ENCODE measurements around the gene KRT6A.
"Not testable (repeated sequence)": the region's sequence is repeated elsewhere in the genome, so short reads cannot be mapped to it uniquely, and the experiment has no call there.

KRT6A gene

DNA sequence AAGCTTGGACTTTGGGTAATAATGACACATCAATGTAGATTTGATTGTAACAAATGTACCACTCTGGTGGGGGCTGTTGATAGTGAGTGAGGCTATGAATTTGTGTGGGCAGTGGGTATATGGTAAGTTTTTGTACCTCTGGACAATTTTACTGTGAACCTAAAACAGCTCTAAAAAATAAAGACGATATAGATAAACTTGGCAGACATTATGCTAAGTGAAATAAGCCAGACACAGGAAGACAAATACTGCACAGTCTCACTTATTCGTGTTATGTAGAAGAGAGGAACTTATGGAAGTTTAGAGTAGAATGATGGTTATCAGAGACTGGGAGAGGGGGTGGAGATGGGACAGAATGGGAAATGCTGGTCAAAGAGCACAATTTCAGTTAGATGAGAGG lies 28.2 kb downstream of the KRT6A start:
- no peak for DNase-seq (ENCODE audit: low read depth in 2 of 2)

DNA sequence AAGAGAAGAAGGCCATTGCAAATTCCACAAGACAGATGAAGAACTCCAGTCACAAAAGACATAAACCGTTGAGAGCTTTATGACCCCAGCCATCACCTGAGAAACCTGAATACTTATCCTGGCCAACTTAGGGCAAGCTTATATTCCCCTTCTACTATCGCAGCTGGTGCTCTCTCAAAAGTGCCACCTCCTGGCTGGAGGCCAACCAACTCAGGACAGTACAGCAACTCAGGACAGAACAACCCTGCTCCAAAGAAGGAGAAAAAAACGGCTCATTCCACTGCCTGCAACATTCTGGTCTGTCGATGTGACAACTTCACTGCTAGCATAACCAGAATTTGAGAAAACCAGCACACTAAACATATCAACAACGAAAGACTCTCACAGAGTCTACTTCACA lies 31.4 kb downstream of the KRT6A start:
- no peak for DNase-seq (ENCODE audit: low read depth in 2 of 2)

DNA sequence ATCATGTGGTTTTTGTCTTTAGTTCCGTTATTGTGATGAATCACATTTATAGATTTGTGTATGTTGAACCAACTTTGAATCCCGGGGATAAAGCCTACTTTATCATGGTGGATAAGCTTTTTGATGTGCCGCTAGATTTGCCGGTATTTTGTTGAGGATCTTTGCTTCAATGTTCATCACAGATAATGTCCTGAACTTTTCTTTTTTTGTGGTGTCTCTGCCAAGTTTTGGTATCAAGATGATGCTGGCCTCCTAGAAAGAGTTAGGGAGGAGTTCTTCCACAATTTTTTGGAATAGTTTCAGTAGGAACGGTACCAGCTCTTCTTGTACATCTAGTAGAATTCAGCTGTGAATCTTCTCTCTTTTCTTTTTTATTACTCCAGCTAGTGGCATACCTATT lies 34.2 kb downstream of the KRT6A start:
- DNase-seq (ENCODE audit: low read depth in 2 of 2) = no peak

DNA sequence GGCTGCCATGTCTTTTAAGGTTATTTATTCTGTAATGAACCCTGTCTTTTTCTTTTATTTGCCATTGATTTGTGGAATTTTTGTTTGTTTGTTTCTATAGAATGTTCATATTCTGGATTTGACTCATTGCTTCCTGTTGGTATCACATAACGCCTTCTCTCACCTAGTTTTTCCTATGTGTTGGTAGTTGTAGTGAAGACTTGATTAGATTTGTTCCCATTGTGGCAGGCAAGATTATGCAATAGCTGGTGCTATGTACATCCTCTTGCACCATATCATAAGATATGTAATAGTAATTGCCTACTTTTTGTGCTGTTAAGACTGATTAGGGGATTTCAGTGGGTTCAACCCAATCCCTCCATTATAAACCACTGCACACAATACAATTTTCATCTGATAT lies 37.2 kb downstream of the KRT6A start:
- DNase-seq (ENCODE audit: low read depth in 2 of 2) = no peak

DNA sequence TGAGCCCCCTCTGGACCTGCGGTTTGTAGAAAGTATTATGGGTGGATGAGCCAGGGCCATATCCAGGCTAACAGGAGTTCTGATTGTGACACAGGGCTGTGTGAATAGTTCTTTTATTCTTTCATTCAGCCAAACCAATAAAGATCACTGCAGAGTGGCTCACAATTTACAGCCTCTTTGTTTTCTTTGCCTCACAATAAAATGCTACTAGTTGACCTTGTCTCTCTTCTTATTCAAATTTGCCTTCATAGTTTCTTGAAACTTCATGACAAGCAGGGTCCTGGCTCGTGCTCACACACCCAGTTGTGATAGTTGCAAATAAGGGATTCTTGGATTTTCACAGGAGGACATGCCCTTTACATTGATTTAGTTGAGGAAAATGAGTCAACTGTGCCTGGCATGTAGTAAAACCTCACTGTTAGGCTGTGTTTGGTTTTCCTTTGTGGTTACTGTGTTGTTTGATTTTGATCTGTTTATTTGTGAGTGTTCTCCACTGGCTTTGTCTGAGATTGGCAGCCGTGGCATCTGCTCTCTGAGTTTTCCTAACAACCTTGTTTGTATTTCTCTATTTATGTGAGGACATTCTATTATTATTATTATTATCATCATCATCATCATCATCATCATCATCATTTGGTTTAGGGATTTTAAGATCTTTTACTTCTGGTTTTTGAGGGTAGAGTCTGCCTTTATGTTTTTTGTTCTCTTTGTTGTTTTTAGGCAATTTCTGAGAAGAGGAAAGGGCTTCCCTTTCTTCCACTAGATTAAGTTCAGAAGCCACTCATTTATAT lies 38.5 kb downstream of the KRT6A start:
- no peak for DNase-seq (ENCODE audit: low read depth in 2 of 2)

DNA sequence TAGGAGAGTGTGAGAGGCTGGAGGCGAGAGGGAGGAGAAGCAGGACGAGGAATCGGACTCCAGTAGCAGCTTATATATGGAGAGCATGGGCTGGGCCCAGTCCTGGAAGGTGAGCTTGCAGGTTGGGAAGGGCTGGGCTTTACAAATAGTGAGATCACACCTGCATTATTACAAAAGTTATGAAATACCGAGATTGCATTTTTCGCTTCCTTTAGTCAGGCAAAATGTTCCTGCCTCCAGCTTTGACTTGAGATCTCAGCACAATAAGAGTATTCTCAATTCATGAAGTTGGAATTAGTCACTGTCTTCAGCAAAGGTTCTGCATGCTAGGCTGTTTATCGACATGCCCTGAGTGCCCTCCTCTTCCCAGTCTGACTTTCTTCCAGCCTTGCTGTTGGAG lies 41.0 kb downstream of the KRT6A start, which contains the start of gene KRT6B:
TSS of gene KRT6B (minus strand) at position 46 of the 400 bp plus-strand sequence. CDS start 68 bp downstream, outside the sequence.
- DNase-seq (ENCODE audit: low read depth in 2 of 2) = no peak

DNA sequence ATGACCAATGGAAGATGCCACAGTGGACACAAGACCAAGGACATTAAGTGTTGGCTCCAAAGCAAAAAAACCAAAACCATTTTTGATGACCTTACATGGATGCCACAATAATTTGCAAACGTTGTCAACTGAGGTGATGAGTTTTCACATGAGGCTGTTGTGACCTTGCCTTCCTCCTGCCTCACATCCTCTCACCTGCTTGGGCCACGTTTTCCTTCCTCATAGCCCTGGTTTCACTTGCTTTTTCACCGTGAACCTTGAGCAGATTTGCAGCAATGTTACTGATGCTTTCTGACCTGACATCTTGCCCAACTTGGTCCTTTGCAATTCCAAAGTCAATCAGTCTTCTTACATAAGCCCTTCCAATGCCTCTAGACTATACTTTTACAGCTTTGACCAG lies 44.8 kb downstream of the KRT6A start:
- no peak for DNase-seq (ENCODE audit: low read depth in 2 of 2)

DNA sequence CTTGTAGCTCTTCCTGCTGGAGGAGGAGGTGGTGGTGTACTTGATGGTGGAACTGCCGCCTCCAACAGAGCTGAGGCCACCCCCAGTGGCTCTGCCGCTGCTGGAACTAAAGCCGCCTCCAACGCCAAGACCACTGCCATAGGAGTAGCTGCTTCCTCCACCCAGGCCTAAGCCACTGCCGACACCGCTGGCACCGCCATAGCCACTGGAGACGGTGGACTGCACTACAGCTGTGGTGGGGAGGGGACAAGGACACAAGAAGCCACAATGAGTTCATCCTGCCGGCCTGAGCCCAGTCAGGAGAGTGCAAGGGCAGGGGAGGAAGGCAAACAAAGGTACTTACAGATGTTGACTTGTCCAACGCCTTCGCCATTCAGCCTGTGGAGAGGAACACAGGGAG lies 45.9 kb downstream of the KRT6A start:
- not testable (repeated sequence) for DNase-seq (ENCODE audit: low read depth in 2 of 2)

DNA sequence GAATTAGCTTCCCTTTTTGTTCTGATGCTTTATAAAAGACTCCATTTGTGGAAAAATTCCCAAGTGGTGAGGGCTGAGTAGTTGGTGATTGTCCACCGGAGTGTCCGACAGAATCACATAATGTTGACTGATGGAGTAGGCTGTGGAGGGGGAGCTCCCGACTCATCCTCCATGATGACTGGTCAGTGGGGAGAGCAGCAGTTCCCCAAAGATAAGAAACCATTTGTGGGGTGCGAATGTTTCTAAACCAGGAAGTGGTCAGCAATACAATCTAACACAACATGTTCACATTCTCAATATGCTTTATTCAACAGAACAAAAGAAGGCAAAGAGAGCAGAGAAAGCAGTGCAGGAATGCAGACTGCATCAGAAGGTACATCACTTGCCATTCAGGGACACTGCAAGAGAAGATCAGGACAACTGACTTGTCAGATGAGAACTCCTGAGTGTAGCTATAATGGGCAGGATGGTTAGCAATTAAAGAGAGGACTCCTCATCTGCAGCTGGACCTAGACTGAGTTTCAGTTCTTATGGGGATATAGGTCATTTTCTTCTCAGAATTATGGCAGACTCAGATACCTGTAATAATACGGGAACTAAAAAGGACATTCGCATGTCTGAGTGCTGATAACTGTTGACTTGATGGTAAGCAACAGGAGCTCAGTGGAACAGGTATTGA lies 46.6 kb downstream of the KRT6A start:
- no peak for DNase-seq (ENCODE audit: low read depth in 2 of 2)

DNA sequence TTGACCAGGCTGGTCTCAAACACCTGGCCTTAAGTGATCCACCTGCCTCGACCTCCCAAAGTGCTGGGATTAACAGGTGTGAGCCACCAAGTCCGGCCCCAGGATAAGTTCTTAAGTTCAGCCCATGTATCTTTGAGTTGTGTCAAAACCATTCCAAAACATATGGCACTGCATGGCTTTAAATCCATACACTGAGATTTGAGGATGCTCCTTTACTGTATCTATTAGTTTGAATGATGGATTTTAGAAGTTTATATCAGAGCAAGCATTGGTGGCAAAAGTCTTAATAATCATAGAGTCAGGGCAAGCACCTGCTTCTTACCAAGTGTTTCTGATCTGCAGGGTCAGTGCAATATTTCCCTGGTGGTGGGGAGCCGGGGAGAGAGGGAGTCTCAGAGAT lies 47.2 kb downstream of the KRT6A start:
- no peak for DNase-seq (ENCODE audit: low read depth in 2 of 2)

DNA sequence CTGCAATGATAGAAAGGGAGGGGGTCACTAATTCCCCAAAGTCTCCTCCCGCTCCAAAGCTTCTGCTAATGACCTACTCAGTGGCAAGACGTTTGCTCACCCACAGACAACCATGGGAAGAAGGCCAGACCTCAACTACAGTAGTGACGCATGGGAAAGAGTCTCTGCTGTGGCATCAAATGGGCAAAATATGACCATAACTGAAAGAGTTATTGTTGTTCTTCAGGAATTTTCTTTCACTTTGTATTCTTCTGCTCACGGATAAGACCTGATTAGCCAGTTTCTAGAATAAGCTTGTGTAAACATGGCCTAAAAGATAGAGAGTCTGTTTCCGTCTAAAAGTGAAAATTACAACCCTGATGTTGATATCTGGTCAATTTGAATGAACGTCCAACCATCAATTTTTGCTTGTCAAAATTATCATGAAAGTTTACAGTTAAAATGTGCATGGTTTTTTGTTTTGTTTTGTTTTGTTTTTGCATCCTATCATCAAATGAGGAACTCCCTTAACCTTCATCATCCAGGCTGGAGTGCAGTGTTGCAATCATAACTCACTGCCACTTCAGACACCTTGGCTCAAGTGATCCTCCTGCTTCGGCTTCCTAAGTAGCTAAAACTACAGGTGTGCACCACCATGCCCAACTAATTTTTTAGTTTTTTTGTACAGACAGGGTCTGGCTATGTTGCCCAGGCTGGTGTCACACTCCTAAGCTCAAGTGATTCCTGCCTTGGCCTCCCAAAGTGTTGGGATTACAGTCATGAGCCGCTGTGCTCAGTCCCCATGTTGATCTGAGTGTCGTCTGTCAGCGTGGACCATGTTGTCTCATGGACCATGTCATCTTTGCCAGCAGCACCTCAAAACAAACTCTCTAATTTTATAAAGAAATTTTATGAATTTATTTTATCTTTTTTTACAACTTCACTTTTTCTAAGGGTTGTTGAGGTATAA lies 48.1 kb downstream of the KRT6A start:
- DNase-seq (ENCODE audit: low read depth in 2 of 2) = no peak

DNA sequence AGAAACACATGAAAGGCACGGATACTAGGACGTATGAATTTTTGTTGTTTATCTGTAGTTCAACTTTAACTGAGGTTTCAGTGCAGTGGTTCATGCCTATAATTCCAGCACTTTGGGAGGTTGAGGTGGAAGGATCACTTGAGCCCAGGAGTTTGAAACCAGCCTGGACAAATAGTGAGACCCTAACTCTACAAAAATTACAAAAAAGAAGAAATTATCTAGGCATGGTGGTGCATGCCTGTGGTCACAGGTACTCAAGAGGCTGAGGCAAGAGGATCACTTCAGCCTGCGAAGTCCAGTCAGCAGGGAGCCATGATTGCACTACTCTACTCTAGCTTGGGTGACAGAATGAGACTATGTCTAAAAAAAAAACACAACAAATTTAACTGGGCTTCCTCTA lies 49.1 kb downstream of the KRT6A start:
- DNase-seq (ENCODE audit: low read depth in 2 of 2) = no peak

DNA sequence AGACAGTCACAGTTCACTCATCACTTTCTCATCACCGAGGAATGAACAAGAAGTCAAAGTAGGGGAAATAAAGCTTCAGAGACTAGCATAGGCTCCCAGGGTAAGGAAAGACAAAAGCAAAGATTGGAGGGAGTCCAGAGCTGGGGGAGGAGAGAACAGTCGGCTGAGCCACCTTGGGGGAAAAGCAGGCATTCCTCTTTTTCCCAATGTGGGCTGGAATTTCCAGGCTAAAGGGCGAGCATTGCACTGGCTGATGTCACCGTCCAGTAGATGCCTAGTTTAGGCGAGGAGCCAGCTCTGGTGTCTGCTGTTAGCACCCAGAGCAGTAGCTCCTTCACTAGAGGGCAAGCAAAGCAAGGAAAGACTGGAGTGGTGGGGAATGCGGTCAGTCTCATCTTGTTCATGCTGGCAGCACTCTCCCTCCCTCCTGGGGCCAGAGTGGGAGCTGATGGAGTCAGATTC lies 50.4 kb downstream of the KRT6A start:
- no peak for DNase-seq (ENCODE audit: low read depth in 2 of 2)

DNA sequence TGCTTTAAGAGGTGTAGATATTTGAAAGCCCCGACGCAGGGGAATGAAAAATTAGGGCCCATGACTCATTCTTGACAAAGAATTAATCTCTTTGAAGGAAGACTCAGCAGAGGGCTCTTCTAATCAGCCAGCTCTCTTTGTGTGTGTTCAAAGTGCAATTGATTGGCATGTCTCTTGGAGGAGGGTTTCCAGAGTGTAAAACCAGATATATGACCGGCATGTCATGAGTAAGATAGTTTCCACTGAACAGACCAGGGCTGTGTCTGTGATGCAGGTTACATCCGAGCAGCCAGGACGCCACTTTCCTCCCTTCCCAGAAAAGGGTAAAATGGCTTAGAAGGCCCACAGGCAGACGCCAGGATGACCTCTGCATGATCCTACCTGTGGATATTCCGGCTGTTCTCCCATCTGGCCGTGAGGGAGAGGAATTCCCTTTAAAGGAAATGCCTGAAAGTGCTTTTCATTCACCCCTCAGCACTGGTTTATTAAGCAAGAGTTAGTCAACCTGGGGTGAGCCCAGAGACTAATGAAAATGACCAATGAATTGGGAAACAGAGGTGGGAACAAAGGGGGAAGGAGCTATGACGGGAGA lies 51.6 kb downstream of the KRT6A start:
- DNase-seq (ENCODE audit: low read depth in 2 of 2) = no peak

DNA sequence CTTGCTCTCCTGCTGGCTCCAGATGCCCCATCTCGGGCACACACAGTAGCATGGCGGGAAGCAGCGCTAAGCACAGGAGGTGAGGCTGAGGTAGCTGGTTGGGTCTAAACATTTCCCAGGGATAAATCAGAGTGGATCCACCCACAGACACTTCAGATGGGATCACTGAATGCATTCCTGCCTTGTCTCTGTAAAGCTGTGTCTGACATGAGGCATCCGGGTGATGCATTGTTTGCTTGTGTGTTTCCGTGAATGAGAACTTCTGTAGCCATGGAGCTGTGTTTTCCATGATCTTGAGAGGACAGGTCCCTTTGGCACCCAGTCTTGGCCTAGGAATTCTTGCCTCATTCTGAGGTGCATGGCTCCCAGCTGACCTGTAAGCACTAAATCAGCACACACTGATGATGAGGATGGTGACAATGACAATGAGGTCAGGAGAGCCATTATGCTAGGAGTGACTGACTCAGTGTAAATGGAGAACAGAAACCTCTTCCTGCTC lies 52.2 kb downstream of the KRT6A start:
- DNase-seq (ENCODE audit: low read depth in 2 of 2) = no peak

DNA sequence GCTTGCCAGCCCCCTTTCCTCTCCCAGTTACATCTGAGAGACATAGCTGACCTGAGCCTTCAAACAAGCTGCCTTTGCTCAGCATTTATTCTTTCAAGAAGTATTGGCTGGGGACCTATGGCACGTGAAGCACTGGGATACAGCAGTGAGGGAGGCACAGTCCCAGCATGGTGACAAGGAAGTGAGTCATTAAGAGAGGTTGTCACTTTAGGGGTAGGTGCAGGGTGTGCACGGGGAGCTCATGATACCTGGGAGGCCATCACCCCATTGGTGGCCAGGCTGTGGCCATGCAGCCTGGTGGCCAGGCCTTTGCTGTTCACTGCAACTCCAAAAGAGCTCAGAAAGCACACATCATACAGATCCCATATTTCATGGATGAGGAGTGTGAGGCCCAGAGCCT lies 53.2 kb downstream of the KRT6A start:
- no peak for DNase-seq (ENCODE audit: low read depth in 2 of 2)

DNA sequence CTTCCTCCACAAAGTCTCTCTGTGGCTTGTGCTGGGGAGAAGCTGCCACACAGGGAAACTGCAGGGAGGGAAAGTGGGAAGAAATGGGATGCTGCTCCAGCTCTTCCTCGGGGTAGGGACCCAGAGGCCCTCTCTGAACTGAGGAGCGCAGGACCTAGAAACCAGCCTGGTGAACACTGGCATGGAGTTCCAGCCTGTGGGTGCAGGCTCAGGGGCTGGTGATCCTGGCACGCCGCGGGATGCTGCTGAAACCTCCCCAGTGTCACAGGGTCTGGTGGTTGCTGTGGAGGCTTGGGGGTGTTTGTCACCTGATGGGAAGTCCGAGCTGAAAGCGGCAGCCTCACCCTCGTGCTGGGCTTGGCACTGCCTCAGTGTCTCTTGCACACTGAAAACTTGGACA lies 53.6 kb downstream of the KRT6A start:
- no peak for DNase-seq (ENCODE audit: low read depth in 2 of 2)

DNA sequence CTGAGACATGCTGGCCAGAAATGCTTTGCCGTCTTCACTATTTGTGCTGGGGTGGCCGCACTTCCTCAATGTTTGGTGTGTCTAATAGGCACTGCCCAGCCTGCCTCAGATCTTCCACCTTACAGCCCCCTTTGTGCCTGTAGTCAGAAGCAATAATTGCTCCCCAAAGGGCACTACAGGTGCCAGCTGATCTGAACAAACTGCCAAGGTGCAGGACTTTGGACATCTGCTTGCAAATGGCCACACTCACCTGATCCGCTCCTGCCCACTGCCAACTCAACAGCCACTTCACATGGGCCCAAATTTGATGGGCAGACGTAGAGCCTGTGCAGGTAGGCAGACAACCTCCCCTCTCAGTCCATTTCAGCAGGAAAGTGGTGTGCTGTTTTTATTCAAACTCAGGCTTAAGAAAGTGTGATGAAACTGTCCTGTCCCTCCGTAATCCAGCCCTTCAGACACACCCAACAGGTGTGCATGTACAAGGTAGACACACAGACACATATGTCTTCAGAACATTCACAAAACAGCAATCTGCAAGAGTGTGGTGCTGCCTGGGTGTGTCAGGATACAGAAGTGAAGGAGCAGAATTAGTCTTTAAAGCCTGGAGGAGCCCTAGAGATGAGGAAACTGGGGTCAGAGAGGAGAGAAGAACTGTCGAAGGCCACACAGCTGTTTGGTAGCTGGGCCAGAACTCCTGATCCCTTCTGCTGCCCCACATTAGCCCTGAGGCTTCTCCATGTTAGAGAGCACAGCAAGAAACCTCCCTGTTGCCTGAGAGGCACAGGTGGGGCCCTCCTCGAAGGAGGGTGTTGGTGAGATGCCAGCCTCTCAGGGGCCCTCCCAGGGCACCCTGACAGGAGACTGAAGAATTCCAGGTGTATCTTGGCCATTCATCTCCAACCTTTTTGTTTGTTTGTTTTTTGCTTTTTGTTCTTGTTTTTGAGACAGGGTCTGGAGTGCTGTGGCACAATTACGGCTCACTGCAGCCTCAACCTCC lies 54.5 kb downstream of the KRT6A start:
- DNase-seq (ENCODE audit: low read depth in 2 of 2) = no peak

DNA sequence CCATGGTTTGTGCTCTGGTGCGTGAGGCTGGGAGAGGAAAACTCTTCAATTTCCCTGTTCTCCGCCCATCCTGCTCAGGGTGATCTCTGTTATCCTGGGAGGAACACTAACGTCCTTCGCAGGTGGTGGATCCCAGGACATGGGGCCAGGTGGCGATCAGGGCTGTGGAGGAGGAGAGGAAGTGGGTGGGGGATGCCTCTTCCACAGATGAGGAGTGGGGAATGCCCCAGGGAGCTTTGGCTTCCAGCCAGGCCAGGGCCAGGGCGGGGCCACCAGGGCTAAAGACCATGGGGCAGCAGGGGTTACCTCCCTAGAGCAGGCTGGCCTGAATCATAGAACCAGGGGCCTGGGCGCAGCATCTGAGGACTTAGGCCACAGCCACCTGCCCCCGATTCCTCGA lies 55.5 kb downstream of the KRT6A start:
- DNase-seq (ENCODE audit: low read depth in 2 of 2) = no peak
